ENCODE measurements around the gene NUDT17.

DNA sequence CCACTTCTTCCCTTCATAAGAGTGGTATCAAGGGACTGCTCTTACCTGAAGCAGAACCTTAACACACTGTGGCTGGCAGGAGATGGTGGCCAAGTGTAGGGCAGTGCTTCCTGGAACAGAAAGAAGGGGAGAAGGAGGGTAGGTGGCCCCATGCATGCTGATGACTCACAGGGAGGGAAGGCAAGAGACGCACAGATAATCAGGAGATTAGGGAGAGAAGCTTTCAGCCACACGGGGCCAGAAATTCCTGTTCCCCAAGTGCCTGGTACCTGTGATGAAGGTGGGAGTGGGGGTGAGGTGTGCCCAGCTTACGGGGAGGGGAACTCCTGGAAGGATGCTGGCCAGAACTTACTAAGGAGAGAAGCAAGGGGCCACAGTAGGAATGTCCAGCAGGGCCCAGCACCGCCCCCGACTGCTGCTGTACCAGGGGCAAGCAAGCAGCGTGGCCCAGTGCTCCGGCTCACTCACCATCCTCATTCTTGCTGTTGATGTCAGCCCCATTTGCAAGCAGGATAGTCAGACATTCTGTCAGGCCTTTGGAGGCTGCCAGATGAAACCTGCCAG lies 32.6 kb downstream of the NUDT17 start:
- no peak for TF ChIP-seq EZH2 (IDR thresholded peaks at IDR 0.05; ENCODE audit: insufficient read depth, poor library complexity, severe bottlenecking)
- no peak for TF ChIP-seq EZH2phosphoT487 (IDR thresholded peaks at IDR 0.05; ENCODE audit: insufficient read depth, low read depth)
